Cardiac muscle cell (in vitro differentiated cells and primary cell): ENCODE data around the gene GPBAR1. TPM values are rescaled to one million over a fixed set of nuclear protein-coding genes. Genes with fewer than 3 reads are reported as not detected.
A peak's percentile ranks its signal among the peaks of the same experiment; 100 is the strongest.

Experiments used
- DNase-seq, 2 donors: peaks; one replicate each; pipeline versions ENCODE4 v3.0.0 to v3.0.0-alpha.2; 2010 to 2017; ENCODE audit warnings: low read depth in 1 of 2, low spot score in 1 of 2
- H3K27ac ChIP-seq: fragments of 200-600 bp; sonication (generic); 2 replicates; pipeline ENCODE4 v1.5.1; 2016
- H3K27me3 ChIP-seq: fragments of 200-600 bp; sonication (generic); 2 replicates; pipeline ENCODE4 v1.6.0; 2016; ENCODE audit warnings: control low read depth
- H3K36me3 ChIP-seq: fragments of 200-600 bp; sonication (generic); 2 replicates; pipeline ENCODE4 v1.5.1; 2016; ENCODE audit warnings: control low read depth
- H3K4me1 ChIP-seq: fragments of 200-600 bp; sonication (generic); 2 replicates; pipeline ENCODE4 v1.8.1; 2017; ENCODE audit warnings: low read depth, mild to moderate bottlenecking, mixed run types
- H3K4me3 ChIP-seq: fragments of 200-600 bp; sonication (generic); 2 replicates; pipeline ENCODE4 v1.5.1; 2016; ENCODE audit warnings: mild to moderate bottlenecking
- H3K9me3 ChIP-seq: fragments of 200-600 bp; sonication (generic); 2 replicates; pipeline ENCODE4 v1.5.1; 2017; ENCODE audit warnings: low read depth, mild to moderate bottlenecking, control low read depth
- CTCF ChIP-seq: IDR thresholded peaks from 2 replicates; pipeline ENCODE4 v1.5.1; 2012; ENCODE audit warnings: low read depth, mild to moderate bottlenecking, low read length
- polyA plus RNA-seq: library from polyadenylated mRNA; unstranded; fragments of >200 nt; fragmentation: Nextera tagmentation; extraction: Ambion mirVana; gene quantifications from 2 replicates; pipeline ENCODE4 v1.2.1, GENCODE V29; 2016
- total RNA-seq: library from RNA; depleted of rRNA; stranded (reverse); fragments of >200 nt; gene quantifications from 2 replicates; pipeline ENCODE4 v1.2.3, GENCODE V29; 2016

GPBAR1 gene
- total and polyA plus RNA-seq, 2 experiments from 2014 or later: 4.4 to 7.9 TPM

- no peak for TF ChIP-seq CTCF
These were observed 27.3 kb upstream of the GPBAR1 start for GRCh38 chr2:218233543-218233942.

DNA sequence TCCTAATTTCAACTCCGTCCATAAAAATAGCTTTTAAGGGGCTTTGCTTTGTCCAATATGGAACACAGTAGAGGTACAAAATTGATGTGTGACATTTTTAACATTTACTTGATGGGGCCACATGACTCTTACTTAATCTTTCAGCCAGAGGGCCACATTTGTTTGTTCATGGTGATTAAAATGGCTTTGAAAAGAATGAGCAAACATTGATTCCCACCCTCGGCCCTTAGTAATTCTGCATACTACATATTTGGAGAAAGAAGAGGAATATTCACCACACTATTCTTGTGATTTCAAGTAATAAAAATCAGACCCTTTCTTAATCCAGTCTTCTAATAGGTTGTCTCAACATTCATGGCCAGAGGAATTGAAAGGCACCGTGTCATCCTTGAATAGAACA lies 26.3 kb upstream of the GPBAR1 start:
- peaks cover 68% of the 10 kb centered on the region for H3K36me3 ChIP-seq
- H3K27ac ChIP-seq: no peak overlapping the region

More at GRCh38 chr2:218233543-218233942, 27.3 kb upstream of the GPBAR1 start:
- DNase-seq: no peak
- H3K27me3 ChIP-seq: no peaks in the 10 kb centered on the region
- no peak overlapping the region for H3K27ac ChIP-seq
- no peak overlapping the region for H3K4me3 ChIP-seq
- peaks cover 63% of the 10 kb centered on the region for H3K36me3 ChIP-seq
- H3K4me1 ChIP-seq: peaks cover 15% of the 10 kb centered on the region
- H3K9me3 ChIP-seq: no peaks in the 10 kb centered on the region

GRCh38 chr2:218235017-218235416 lies 25.8 kb upstream of the GPBAR1 start:
- Histone ChIP-seq H3K36me3 (peaks cover 67% of the 10 kb centered on the region), H3K9me3 (no peaks in the 10 kb centered on the region), H3K27me3 (no peaks in the 10 kb centered on the region), H3K4me3 (no peak overlapping the region), H3K27ac (no peak overlapping the region), H3K4me1 (peaks cover 3% of the 10 kb centered on the region)
- DNase-seq: no peak
- no peak for TF ChIP-seq CTCF

More for the DNA sequence above, 26.3 kb upstream of the GPBAR1 start:
- no peak for DNase-seq
- peaks cover 5% of the 10 kb centered on the region for H3K4me1 ChIP-seq
- TF ChIP-seq CTCF: no peak
- no peaks in the 10 kb centered on the region for H3K9me3 ChIP-seq
- no peaks in the 10 kb centered on the region for H3K27me3 ChIP-seq
- H3K4me3 ChIP-seq: no peak overlapping the region

- H3K9me3 ChIP-seq: no peaks in the 10 kb centered on the region
- no peak overlapping the region for H3K27ac ChIP-seq
- no peaks in the 10 kb centered on the region for H3K27me3 ChIP-seq
- no peak for DNase-seq
- no peak for TF ChIP-seq CTCF
- no peaks in the 10 kb centered on the region for H3K4me1 ChIP-seq
- no peak overlapping the region for H3K4me3 ChIP-seq
- peaks cover 58% of the 10 kb centered on the region for H3K36me3 ChIP-seq
These were observed 24.0 kb upstream of the GPBAR1 start for GRCh38 chr2:218236829-218237228.

- Histone ChIP-seq H3K27ac (no peak overlapping the region), H3K36me3 (peaks cover 55% of the 10 kb centered on the region), H3K9me3 (no peaks in the 10 kb centered on the region), H3K4me1 (peaks cover 14% of the 10 kb centered on the region), H3K27me3 (no peaks in the 10 kb centered on the region), H3K4me3 (no peak overlapping the region)
- DNase-seq: peak in 1 of 2 donors; percentile 32
- no peak for TF ChIP-seq CTCF
These were observed 21.9 kb upstream of the GPBAR1 start for GRCh38 chr2:218238887-218239286.

DNA sequence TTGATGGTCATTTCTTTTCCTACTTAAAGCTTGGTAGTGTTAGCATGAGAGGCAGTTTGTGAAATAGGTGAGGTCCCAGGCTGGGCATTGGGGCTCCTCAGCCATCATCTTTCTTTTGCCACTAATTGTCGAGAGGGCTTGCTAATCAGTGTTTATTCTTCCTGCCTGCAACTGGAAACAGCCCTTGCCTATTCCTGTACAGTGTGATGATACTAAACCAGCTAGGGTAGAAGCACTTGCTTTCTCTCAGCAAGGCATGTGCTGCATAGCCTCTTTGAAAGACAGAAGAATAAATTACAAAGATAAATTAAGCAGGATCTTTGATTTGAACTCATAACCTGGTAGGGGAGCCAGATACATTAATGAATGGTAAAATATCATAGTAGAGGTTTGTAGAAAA lies 16.6 kb upstream of the GPBAR1 start:
- no peaks in the 10 kb centered on the region for H3K9me3 ChIP-seq
- TF ChIP-seq CTCF: no peak
- H3K27me3 ChIP-seq: no peaks in the 10 kb centered on the region
- peak overlapping the region; percentile 84 for H3K27ac ChIP-seq
- H3K36me3 ChIP-seq: peaks cover 40% of the 10 kb centered on the region
- DNase-seq: no peak
- H3K4me3 ChIP-seq: no peak overlapping the region
- H3K4me1 ChIP-seq: peaks cover 39% of the 10 kb centered on the region
